Measurements from ENCODE around the gene ACADVL. TPM values are rescaled to one million over a fixed set of nuclear protein-coding genes. Genes with fewer than 3 reads are reported as not detected.

ACADVL gene
- total and polyA plus RNA-seq, 4 donors, result 185 to 1,301 (median 1,109) TPM

DNA sequence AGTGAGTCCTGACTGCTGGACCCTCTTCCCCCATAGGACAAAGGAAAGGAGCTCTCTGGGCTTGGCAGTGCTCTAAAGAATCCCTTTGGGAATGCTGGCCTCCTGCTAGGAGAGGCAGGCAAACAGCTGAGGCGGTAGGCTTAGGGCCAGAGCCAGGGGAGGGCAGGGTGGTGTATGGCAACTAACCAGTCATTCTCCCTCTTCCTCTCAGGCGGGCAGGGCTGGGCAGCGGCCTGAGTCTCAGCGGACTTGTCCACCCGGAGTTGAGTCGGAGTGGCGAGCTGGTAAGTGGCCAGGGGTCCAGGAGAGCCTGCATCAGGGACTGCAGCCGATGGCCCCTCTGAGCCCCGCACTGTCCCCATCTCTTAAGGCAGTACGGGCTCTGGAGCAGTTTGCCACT, 4.4 kb downstream of the ACADVL start:
- Histone ChIP-seq H3K9me3 (ENCODE audit: control insufficient read depth in 4 of 4, low read length in 3 of 4) (no peaks in the 10 kb centered on the region), H3K27ac (ENCODE audit: low read depth in 1 of 2, low read length in 2 of 2) (no peak overlapping the region), H3K9ac (ENCODE audit: low read depth in 1 of 2, low read length in 2 of 2) (no peak overlapping the region), H3K4me1 (ENCODE audit: control insufficient read depth in 4 of 4, insufficient read depth in 4 of 4, low read length in 3 of 4) (peaks cover 7 to 46% (median 37%) of the 10 kb centered on the region in 4 donors), H3K27me3 (ENCODE audit: control insufficient read depth in 4 of 4, insufficient read depth in 4 of 4, low read length in 3 of 4) (no peaks in the 10 kb centered on the region), H3K4me3 (ENCODE audit: low read depth in 1 of 3, low read length in 3 of 3) (no peak overlapping the region), H3K36me3 (ENCODE audit: control insufficient read depth in 4 of 4, insufficient read depth in 3 of 4, low read depth in 1 of 4, low read length in 3 of 4) (peaks cover 17 to 77% (median 40%) of the 10 kb centered on the region in 4 donors)
- TF ChIP-seq TAF1 (conservative IDR thresholded peaks at IDR 0.05) (no peak), FOXA1 (IDR thresholded peaks at IDR 0.05) (no peak), NR2F2 (IDR thresholded peaks at IDR 0.05) (no peak), YY1 (IDR thresholded peaks at IDR 0.05) (no peak)
- TF ChIP-seq, protein P1, sequence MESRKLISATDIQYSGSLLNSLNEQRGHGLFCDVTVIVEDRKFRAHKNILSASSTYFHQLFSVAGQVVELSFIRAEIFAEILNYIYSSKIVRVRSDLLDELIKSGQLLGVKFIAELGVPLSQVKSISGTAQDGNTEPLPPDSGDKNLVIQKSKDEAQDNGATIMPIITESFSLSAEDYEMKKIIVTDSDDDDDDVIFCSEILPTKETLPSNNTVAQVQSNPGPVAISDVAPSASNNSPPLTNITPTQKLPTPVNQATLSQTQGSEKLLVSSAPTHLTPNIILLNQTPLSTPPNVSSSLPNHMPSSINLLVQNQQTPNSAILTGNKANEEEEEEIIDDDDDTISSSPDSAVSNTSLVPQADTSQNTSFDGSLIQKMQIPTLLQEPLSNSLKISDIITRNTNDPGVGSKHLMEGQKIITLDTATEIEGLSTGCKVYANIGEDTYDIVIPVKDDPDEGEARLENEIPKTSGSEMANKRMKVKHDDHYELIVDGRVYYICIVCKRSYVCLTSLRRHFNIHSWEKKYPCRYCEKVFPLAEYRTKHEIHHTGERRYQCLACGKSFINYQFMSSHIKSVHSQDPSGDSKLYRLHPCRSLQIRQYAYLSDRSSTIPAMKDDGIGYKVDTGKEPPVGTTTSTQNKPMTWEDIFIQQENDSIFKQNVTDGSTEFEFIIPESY (IDR thresholded peaks at IDR 0.05), result no peak
- TF ChIP-seq, protein P2, sequence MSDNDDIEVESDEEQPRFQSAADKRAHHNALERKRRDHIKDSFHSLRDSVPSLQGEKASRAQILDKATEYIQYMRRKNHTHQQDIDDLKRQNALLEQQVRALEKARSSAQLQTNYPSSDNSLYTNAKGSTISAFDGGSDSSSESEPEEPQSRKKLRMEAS (IDR thresholded peaks at IDR 0.05), result no peak
- 79% methylated on average over 10 of the region's 10 CpGs for WGBS
- DNase-seq (ENCODE audit: low spot score), result no peak

DNA sequence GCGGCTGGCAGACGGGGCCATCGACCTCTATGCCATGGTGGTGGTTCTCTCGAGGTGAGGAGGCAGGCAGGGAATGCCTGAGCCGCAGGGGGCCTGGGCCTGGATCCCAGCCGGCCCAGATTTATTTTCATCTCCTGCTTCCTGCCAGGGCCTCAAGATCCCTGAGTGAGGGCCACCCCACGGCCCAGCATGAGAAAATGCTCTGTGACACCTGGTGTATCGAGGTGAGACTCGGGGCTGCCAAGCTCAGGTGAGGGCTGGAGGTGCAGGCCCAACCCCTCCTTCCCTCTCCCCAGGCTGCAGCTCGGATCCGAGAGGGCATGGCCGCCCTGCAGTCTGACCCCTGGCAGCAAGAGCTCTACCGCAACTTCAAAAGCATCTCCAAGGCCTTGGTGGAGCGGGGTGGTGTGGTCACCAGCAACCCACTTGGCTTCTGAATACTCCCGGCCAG, 4.9 kb downstream of the ACADVL start:
- DNase-seq (ENCODE audit: low spot score), result no peak
- Histone ChIP-seq H3K9me3 (ENCODE audit: control insufficient read depth in 4 of 4, low read length in 3 of 4) (no peaks in the 10 kb centered on the region), H3K36me3 (ENCODE audit: control insufficient read depth in 4 of 4, insufficient read depth in 3 of 4, low read depth in 1 of 4, low read length in 3 of 4) (peaks cover 18 to 82% (median 42%) of the 10 kb centered on the region in 4 donors), H3K4me1 (ENCODE audit: control insufficient read depth in 4 of 4, insufficient read depth in 4 of 4, low read length in 3 of 4) (peaks cover 5 to 41% (median 32%) of the 10 kb centered on the region in 4 donors), H3K4me3 (ENCODE audit: low read depth in 1 of 3, low read length in 3 of 3) (no peak overlapping the region), H3K9ac (ENCODE audit: low read depth in 1 of 2, low read length in 2 of 2) (no peak overlapping the region), H3K27me3 (ENCODE audit: control insufficient read depth in 4 of 4, insufficient read depth in 4 of 4, low read length in 3 of 4) (no peaks in the 10 kb centered on the region), H3K27ac (ENCODE audit: low read depth in 1 of 2, low read length in 2 of 2) (no peak overlapping the region)
- TF ChIP-seq HNF4G (IDR thresholded peaks at IDR 0.05) (no peak), RXRA (IDR thresholded peaks at IDR 0.05) (peak in 1 of 2 donors; percentile 23)
- 61% methylated on average over 15 of the region's 15 CpGs for WGBS

DNA sequence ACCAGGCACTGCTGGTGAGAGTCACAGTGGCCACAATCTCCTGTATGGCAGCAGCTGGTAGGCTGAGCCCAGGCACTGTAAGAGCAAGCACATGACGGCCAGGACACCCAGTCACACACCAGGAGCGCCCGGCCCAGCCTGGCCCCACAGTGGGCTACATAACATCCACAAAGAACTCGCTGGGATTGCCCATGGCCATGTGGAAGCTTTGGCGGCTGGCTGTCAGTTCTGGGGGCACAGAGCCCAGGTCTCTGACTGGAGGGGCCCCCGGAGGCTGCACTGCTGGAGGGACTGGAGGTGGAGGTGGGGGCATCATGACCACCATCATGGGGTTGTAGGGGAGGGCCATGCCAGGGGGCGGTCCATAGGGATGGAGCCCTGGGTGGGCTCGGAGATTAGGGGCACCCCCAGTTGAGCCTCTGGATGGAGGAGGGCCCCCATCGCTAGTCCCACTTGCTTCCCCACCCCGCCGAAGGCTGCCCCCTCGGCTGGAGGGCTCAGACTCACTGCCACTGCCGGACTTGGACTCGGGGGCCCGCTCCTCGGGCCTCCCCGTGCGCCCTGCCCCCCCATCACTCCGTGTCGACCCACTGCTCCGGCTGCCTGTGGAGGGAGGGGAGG, 6.1 kb downstream of the ACADVL start:
- Histone ChIP-seq H3K9ac (ENCODE audit: low read depth in 1 of 2, low read length in 2 of 2) (no peak overlapping the region), H3K27ac (ENCODE audit: low read depth in 1 of 2, low read length in 2 of 2) (no peak overlapping the region), H3K4me1 (ENCODE audit: control insufficient read depth in 4 of 4, insufficient read depth in 4 of 4, low read length in 3 of 4) (peaks cover 5 to 35% (median 28%) of the 10 kb centered on the region in 4 donors), H3K27me3 (ENCODE audit: control insufficient read depth in 4 of 4, insufficient read depth in 4 of 4, low read length in 3 of 4) (no peaks in the 10 kb centered on the region), H3K4me3 (ENCODE audit: low read depth in 1 of 3, low read length in 3 of 3) (no peak overlapping the region), H3K36me3 (ENCODE audit: control insufficient read depth in 4 of 4, insufficient read depth in 3 of 4, low read depth in 1 of 4, low read length in 3 of 4) (peaks cover 21 to 88% (median 48%) of the 10 kb centered on the region in 4 donors), H3K9me3 (ENCODE audit: control insufficient read depth in 4 of 4, low read length in 3 of 4) (no peaks in the 10 kb centered on the region)
- TF ChIP-seq HNF4A (conservative IDR thresholded peaks at IDR 0.05), result no peak
- no peak for TF ChIP-seq SP1 (IDR thresholded peaks at IDR 0.05)
- no peak for TF ChIP-seq HNF4G (IDR thresholded peaks at IDR 0.05)
- TF ChIP-seq, protein P3, sequence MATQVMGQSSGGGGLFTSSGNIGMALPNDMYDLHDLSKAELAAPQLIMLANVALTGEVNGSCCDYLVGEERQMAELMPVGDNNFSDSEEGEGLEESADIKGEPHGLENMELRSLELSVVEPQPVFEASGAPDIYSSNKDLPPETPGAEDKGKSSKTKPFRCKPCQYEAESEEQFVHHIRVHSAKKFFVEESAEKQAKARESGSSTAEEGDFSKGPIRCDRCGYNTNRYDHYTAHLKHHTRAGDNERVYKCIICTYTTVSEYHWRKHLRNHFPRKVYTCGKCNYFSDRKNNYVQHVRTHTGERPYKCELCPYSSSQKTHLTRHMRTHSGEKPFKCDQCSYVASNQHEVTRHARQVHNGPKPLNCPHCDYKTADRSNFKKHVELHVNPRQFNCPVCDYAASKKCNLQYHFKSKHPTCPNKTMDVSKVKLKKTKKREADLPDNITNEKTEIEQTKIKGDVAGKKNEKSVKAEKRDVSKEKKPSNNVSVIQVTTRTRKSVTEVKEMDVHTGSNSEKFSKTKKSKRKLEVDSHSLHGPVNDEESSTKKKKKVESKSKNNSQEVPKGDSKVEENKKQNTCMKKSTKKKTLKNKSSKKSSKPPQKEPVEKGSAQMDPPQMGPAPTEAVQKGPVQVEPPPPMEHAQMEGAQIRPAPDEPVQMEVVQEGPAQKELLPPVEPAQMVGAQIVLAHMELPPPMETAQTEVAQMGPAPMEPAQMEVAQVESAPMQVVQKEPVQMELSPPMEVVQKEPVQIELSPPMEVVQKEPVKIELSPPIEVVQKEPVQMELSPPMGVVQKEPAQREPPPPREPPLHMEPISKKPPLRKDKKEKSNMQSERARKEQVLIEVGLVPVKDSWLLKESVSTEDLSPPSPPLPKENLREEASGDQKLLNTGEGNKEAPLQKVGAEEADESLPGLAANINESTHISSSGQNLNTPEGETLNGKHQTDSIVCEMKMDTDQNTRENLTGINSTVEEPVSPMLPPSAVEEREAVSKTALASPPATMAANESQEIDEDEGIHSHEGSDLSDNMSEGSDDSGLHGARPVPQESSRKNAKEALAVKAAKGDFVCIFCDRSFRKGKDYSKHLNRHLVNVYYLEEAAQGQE (IDR thresholded peaks at IDR 0.05), result no peak
- TF ChIP-seq NR2F2 (IDR thresholded peaks at IDR 0.05), result no peak
- no peak for TF ChIP-seq JUND (IDR thresholded peaks at IDR 0.05)
- no peak for DNase-seq (ENCODE audit: low spot score)
- 89% methylated on average over 21 of the region's 21 CpGs for WGBS

Data from liver (tissue), 9 donors.